GM12873 (cell line): ENCODE results near the gene CISH.

ENCODE experiments used
- TF ChIP-seq, protein P1 (sequence below): IDR thresholded peaks from 2 replicates; pipeline ENCODE4 v1.5.1; 2012; ENCODE audit warnings: low read depth, mild to moderate bottlenecking, moderate library complexity, low read length, control low read depth; ENCODE audit not compliant: insufficient read depth; ENCODE audit errors: missing control alignments

Gene CISH

DNA sequence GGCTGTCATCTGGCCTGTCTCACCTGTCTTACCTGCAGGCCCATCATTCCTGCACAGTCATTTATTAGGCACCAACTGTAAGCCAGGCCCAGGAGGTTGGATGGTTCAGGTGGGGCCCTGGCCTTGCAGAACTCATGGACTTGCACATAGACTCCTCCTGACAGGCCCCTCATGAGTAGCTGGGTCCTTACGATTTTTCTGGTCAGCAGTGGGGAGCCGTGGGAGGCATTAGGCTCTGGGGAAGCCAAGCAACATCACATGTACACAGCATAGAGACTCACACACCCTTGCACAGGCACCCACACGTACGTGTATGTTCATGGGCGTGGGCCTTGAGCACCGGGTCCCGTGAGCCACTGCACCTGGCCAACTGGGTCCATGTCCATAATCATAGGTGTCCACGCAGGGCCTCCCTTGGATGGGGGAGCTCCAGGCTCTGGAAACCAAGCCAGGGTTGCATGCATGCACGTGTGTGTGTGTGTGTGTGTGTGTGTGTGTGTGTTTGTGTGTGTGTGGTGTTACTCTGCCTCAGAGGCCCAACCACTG is 20.3 kb downstream of the CISH start:
- TF ChIP-seq, protein P1, sequence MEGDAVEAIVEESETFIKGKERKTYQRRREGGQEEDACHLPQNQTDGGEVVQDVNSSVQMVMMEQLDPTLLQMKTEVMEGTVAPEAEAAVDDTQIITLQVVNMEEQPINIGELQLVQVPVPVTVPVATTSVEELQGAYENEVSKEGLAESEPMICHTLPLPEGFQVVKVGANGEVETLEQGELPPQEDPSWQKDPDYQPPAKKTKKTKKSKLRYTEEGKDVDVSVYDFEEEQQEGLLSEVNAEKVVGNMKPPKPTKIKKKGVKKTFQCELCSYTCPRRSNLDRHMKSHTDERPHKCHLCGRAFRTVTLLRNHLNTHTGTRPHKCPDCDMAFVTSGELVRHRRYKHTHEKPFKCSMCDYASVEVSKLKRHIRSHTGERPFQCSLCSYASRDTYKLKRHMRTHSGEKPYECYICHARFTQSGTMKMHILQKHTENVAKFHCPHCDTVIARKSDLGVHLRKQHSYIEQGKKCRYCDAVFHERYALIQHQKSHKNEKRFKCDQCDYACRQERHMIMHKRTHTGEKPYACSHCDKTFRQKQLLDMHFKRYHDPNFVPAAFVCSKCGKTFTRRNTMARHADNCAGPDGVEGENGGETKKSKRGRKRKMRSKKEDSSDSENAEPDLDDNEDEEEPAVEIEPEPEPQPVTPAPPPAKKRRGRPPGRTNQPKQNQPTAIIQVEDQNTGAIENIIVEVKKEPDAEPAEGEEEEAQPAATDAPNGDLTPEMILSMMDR, result no peak

DNA sequence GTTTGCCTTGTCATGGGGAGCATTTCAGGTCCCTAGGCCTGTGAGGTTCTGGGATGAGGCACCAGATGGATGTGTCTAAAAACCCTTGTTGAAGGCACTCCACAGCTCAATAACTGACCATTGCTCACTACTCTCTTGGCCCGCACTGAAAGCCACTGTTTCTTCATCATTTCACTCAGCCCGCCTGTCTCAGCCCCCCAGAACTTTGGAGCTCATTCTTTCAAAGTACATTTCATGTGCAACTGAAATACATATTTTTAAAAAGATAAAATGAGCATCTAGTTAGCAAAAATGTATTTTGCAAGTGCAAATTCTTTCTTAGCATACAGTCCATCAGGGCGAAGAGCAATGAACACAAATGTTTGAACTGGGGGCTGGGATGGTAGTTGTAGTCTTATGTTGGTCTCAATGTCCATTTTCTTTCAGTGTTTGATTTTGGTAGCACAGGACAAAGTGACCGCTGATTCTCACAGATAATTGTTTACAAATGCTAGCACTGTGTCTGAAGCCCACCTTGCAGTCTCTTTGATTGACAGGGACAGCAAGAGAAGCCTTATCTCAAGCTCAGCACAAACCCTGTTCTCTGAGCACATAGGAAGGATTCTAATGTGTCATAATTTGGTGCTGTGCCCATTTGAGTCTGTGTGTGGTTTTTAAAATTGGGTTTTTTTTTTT is 22.7 kb downstream of the CISH start:
- TF ChIP-seq, protein P1, result no peak

DNA sequence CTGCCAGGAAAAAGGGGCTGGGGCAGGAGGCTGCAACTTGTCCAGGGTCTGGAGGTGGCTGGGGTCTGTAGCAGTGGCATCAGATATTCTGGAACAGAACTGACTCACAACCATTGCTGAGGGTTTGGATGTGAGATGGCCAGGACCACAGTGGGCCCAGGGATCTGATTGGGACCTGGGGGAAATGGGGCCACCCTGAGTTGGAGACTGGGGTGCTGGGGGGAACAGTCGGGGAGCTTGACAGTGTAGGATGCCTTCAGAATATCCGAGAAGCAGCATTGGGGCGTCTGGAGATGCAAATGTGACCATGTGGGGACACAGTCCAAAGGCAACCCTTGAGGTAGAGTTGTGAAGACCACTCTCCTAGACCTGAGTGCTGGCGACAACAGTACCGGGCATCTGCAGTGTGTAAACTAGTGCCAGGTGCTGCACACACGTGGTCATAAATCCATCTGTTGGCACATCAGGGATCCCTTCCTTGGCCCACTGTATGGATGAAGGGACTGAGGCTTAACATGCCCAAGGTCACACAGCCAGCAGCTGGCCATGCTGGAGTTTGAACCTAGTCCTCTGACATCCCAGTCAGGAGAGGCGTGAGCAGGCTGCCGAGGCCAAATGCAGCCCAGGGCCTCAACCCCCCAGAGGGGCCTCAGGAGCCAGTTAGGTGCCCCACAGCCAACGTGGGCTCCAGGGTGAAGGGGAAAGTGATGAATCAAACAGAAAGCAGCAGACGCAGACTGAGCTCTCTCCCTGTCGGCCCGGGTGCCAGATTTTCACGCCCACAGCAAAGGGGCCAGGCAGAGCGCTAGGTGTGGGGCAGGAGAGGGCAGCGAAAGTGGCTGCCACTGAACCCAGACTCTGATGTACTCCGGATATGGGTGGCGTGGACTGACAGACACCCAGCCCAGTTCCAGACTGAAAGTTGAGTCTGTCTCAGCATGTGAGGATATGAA is 23.5 kb downstream of the CISH start:
- TF ChIP-seq, protein P1, result no peak

DNA sequence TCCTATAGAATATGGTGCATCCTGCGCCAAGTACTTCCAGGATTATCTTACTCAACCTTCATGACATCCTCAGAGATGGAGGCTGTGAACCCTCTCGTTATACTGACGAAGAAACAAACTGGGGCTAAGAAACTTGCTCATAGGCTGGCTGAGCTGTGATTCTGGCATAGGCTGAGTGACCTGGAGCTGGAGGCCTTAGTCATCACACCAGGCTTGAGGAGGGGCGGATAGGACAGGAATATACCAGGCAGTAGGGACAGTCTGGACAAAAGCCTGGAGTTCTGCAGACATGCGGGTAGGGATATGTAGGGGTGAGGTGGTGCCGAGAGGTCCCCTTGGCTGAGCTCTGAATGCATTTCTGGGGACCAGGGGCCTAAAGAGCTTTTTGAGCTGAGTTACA is 24.2 kb downstream of the CISH start:
- TF ChIP-seq, protein P1, result no peak

DNA sequence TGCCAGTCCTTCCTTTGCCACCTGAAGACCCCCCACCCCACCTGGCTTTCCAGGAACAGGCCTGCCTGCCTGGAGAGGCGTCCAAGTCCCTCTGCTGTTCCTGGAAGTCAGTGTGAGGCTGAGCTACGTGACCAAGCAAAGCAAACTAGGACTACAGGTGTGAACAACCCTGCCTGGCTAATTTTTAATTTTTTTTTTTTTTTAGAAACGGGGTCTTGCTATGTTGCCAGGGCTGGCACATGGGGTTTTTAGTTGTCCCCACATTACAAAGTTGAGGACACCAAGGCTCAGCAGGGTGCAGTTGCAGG is 24.9 kb downstream of the CISH start:
- TF ChIP-seq, protein P1, result no peak

DNA sequence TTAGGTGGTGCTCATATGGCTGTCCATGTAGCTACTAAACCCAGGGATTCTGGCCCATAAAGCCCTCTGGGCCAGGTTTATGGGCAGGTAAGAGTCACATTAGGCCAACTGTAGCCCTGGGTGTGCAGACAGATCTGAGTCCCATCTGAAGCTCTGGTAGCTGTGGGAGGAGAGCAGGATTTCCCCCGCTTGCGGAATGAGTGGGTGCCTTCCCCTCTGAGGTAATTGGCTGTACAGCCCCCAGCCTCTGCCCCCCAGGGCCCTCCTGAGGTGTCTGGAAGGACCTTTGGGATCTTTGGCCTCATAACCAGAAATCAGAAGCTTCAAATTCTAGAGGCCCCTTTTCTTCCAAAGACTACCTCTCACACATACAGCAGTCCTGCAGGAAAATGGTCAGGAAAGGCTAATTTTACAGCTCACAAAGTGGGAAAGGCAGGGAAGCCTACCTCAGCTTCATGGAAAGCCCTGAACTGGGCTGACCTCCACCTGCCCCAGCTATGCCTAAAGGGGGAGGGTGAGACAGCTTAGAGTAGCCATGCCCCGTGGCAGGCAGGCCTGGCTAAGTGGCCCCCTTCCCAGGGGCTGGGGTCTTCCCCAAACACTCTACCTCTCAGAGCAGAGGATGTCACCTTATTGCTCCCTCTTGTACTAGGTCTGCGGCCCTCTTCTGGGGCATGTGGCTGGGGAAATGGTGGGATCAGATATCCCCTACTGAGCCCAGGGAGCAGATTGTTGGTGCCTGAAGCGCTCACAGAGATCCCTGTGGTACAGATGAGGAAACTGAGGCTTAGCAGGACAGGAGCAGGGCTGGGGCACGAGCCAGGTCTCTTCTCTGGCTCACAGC is 25.4 kb downstream of the CISH start:
- TF ChIP-seq, protein P1, result no peak
